ENCODE data around the gene SLC14A1. TPM values are rescaled to one million over a fixed set of nuclear protein-coding genes. Genes with fewer than 3 reads are reported as not detected.

SLC14A1 gene
- total and polyA plus RNA-seq, 2 experiments from 2014 or later = 0.21 to 0.53 TPM

GRCh38 chr18:45712061-45712460 is 11.9 kb upstream of the SLC14A1 start:
- ATAC-seq = no peak
- H3K9me3 Mint-ChIP-seq = peaks cover 29% of the 10 kb centered on the region
- Histone ChIP-seq H3K27ac (ENCODE audit: low read depth) (no peak overlapping the region), H3K36me3 (ENCODE audit: insufficient read depth) (no peaks in the 10 kb centered on the region), H3K27me3 (ENCODE audit: insufficient read depth) (no peaks in the 10 kb centered on the region), H4K20me1 (replicated peaks; ENCODE audit: insufficient read depth) (no peaks in the 10 kb centered on the region), H3K4me1 (ENCODE audit: insufficient read depth) (no peaks in the 10 kb centered on the region), H3K4me3 (no peak overlapping the region), H3F3A (replicated peaks; ENCODE audit: low read depth) (no peaks in the 10 kb centered on the region), H3K9me2 (ENCODE audit: insufficient read depth) (no peaks in the 10 kb centered on the region), H2AFZ (no peak overlapping the region), H3K79me2 (replicated peaks; ENCODE audit: insufficient read depth) (no peaks in the 10 kb centered on the region), H3K4me2 (no peak overlapping the region)
- no peak for DNase-seq (ENCODE audit: low spot score)
- H3K27ac Mint-ChIP-seq = no peak overlapping the region; the same call in 1 of the 2 replicates
- no peaks in the 10 kb centered on the region; the same call in 2 of the 3 replicates for H3K4me1 Mint-ChIP-seq
- H3K27me3 Mint-ChIP-seq (ENCODE audit: insufficient read depth, low read depth, poor library complexity) = peaks cover 4% of the 10 kb centered on the region
- no peak overlapping the region for H3K4me3 Mint-ChIP-seq
- TF ChIP-seq ETS1 (IDR thresholded peaks at IDR 0.05) = no peak
- TF ChIP-seq EZH2phosphoT487 (IDR thresholded peaks at IDR 0.05; ENCODE audit: unreplicated experiment) = no peak
- no peak for TF ChIP-seq STAT1 (IDR thresholded peaks at IDR 0.05; ENCODE audit: unreplicated experiment)
- TF ChIP-seq ZNF331 (CRISPR knock-in tag; IDR thresholded peaks at IDR 0.05; ENCODE audit: low read depth) = no peak
- no peak for TF ChIP-seq POLR2AphosphoS5 (IDR thresholded peaks at IDR 0.05; ENCODE audit: low read depth)
- no peak for TF ChIP-seq ZNF114 (CRISPR knock-in tag; IDR thresholded peaks at IDR 0.05)
- TF ChIP-seq CREB1 (CRISPR knock-in tag; IDR thresholded peaks at IDR 0.05; ENCODE audit: low read depth) = no peak
- TF ChIP-seq NANOG (IDR thresholded peaks at IDR 0.05; ENCODE audit: borderline replicate concordance) = no peak
- no peak for TF ChIP-seq EZH2 (IDR thresholded peaks at IDR 0.05; ENCODE audit: low read depth, unreplicated experiment)
- no peak for TF ChIP-seq JUNB (IDR thresholded peaks at IDR 0.05; ENCODE audit: unreplicated experiment)
- no peak for TF ChIP-seq CTCF (conservative IDR thresholded peaks at IDR 0.05; ENCODE audit: low read depth in 2 of 2)
- TF ChIP-seq ZNF462 (CRISPR knock-in tag; IDR thresholded peaks at IDR 0.05) = no peak
- TF ChIP-seq REST (IDR thresholded peaks at IDR 0.05; ENCODE audit: unreplicated experiment) = no peak
- peaks cover 14% of the 10 kb centered on the region for H3K36me3 Mint-ChIP-seq (ENCODE audit: low read depth)

Measured in GM23338 (cell line).